Transverse colon (tissue), 4 donors: ENCODE results near the gene FOXL3. TPM values are rescaled to one million over a fixed set of nuclear protein-coding genes. Genes with fewer than 3 reads are reported as not detected.

Experiments used
- DNase-seq: peaks from one replicate; pipeline ENCODE4 v3.0.0-alpha.2; 2019
- H3K27ac ChIP-seq, 4 donors: fragments of 200-600 bp; sonication (generic); 2 replicates each; pipeline ENCODE4 v1.5.1; 2016 to 2018; ENCODE audit warnings: inconsistent platforms in 4 of 4
- H3K27me3 ChIP-seq: fragments of 200-600 bp; sonication (generic); 2 replicates; pipeline ENCODE4 v1.5.1; 2017; ENCODE audit warnings: inconsistent platforms
- H3K36me3 ChIP-seq, 4 donors: fragments of 200-600 bp; sonication (generic); 2 replicates each; pipeline ENCODE4 v1.5.1; 2017 to 2019; ENCODE audit warnings: inconsistent platforms in 4 of 4
- H3K4me1 ChIP-seq, 4 donors: fragments of 200-600 bp; sonication (generic); 2 replicates each; pipeline ENCODE4 v1.5.1; 2017 to 2020; ENCODE audit warnings: inconsistent platforms in 4 of 4
- H3K4me3 ChIP-seq, 4 donors: fragments of 200-600 bp; sonication (generic); 1 replicate in 1 of 4; 2 replicates in 3 of 4; pipeline versions ENCODE4 v1.5.1 to v1.6.1; 2017 to 2019; ENCODE audit warnings: inconsistent platforms in 4 of 4
- H3K9me3 ChIP-seq, 2 donors: fragments of 200-600 bp; sonication (generic); 2 replicates each; pipeline ENCODE4 v1.5.1; 2017 to 2019; ENCODE audit warnings: inconsistent platforms in 2 of 2
- CTCF ChIP-seq, 5 experiments: fragments of 200-600 bp in 3 of 5; fragments of 450-650 bp in 2 of 5; sonication (generic) in 3 of 5; IDR thresholded peaks; 1 replicate in 2 of 5; 2 replicates in 3 of 5; pipeline ENCODE4 v1.5.1; 2016 to 2017; ENCODE audit warnings: antibody characterized with exemption in 5 of 5, inconsistent platforms in 3 of 5, mild to moderate bottlenecking in 2 of 5, moderate library complexity in 1 of 5
- EP300 ChIP-seq: sonication (generic); formaldehyde crosslinking; IDR thresholded peaks from one replicate; pipeline ENCODE4 v1.6.1; 2017; ENCODE audit warnings: antibody characterized with exemption, low read depth
- POLR2A ChIP-seq: fragments of 450-650 bp; IDR thresholded peaks from one replicate; pipeline ENCODE4 v1.6.1; 2016; ENCODE audit warnings: antibody characterized with exemption, mild to moderate bottlenecking, moderate library complexity
- POLR2AphosphoS5 ChIP-seq, 3 donors: sonication (generic); formaldehyde crosslinking; IDR thresholded peaks; one replicate each; pipeline ENCODE4 v1.6.1; 2016; ENCODE audit warnings: antibody characterized with exemption in 3 of 3
- WGBS, 2 donors: methylation state at CpG; one replicate each; pipeline ENCODE4 v1.1.5; 2018; ENCODE audit warnings: low coverage in 1 of 2; 5-methylcytosine and 5-hydroxymethylcytosine counted together
- in situ Hi-C, 4 donors: fragments of 200-750 bp; cut with MboI; loops; one replicate each; pipeline versions ENCODE4 v1.15.0 to v1.15.1; 2017; ENCODE audit warnings: low sequenced_read_pairs in 3 of 4, low pct_ligation_motif_present in 1 of 4, low pct_unique_long_range_greater_than_20kb in 1 of 4
- intact Hi-C: fragments of 100-400 bp; cut with DNase I; formaldehyde crosslinking; loops from one replicate; pipeline ENCODE4 v1.15.1; 2023; ENCODE audit warnings: low total_unique reads
- total RNA-seq, 4 donors: library from RNA; depleted of rRNA; stranded (reverse); fragments of >200 nt; gene quantifications; one replicate each; pipeline ENCODE4 v1.1.0, GENCODE V29; 2016

FOXL3 gene
- total RNA-seq, 4 donors from 2014 or later = not detected

- 71 to 89% methylated on average over 6 to 22 of the region's 22 CpGs for WGBS, 2 donors
- no peak for TF ChIP-seq POLR2AphosphoS5 (IDR thresholded peaks at IDR 0.05)
- no peak for TF ChIP-seq POLR2A
- no peak for TF ChIP-seq EP300
- no peak for TF ChIP-seq CTCF (IDR thresholded peaks at IDR 0.05)
- Histone ChIP-seq H3K27ac (no peak overlapping the region), H3K36me3 (peaks cover 0 to 6% (median 0%) of the 10 kb centered on the region in 4 donors), H3K4me3 (no peak overlapping the region), H3K9me3 (no peaks in the 10 kb centered on the region), H3K27me3 (no peaks in the 10 kb centered on the region), H3K4me1 (peaks cover 0 to 8% (median 0%) of the 10 kb centered on the region in 4 donors)
- in situ Hi-C loops (no loop called here), intact Hi-C loops (no loop called here)
- DNase-seq = no peak
Measured at GRCh38 chr7:244974-245373, 45.0 kb upstream of the FOXL3 start.

- TF ChIP-seq EP300 = no peak
- no peak for TF ChIP-seq POLR2A
- no peak for TF ChIP-seq POLR2AphosphoS5 (IDR thresholded peaks at IDR 0.05)
- TF ChIP-seq CTCF (IDR thresholded peaks at IDR 0.05) = no peak
- Histone ChIP-seq H3K27ac (no peak overlapping the region), H3K4me1 (peaks cover 0 to 6% (median 0%) of the 10 kb centered on the region in 4 donors), H3K27me3 (no peaks in the 10 kb centered on the region), H3K9me3 (no peaks in the 10 kb centered on the region), H3K36me3 (peaks cover 0 to 6% (median 0%) of the 10 kb centered on the region in 4 donors), H3K4me3 (no peak overlapping the region)
- WGBS, 2 donors = 92% methylated on average over 32 of the region's 36 CpGs; no CpG with 5 or more reads in 1 of the 2 donors
- intact Hi-C loops (no loop called here), in situ Hi-C loops (no loop called here)
- no peak for DNase-seq
Measured at GRCh38 chr7:245574-246295, 44.2 kb upstream of the FOXL3 start.

- intact Hi-C loops (no loop called here), in situ Hi-C loops (no loop called here)
- WGBS, 2 donors = 88 to 93% methylated on average over 14 to 21 of the region's 22 CpGs
- DNase-seq = no peak
- TF ChIP-seq EP300 (no peak), CTCF (IDR thresholded peaks at IDR 0.05) (no peak), POLR2A (no peak), POLR2AphosphoS5 (IDR thresholded peaks at IDR 0.05) (no peak)
- H3K36me3 ChIP-seq = peaks cover 0 to 6% (median 0%) of the 10 kb centered on the region in 4 donors
- no peaks in the 10 kb centered on the region for H3K9me3 ChIP-seq
- H3K27ac ChIP-seq = no peak overlapping the region
- no peak overlapping the region for H3K4me3 ChIP-seq
- H3K4me1 ChIP-seq = peaks cover 0 to 4% (median 0%) of the 10 kb centered on the region in 4 donors
- H3K27me3 ChIP-seq = no peaks in the 10 kb centered on the region
Measured at GRCh38 chr7:246451-246850, 43.5 kb upstream of the FOXL3 start.

- peaks cover 0 to 4% (median 0%) of the 10 kb centered on the region in 4 donors for H3K4me1 ChIP-seq
- TF ChIP-seq POLR2A = no peak
- TF ChIP-seq EP300 = no peak
- no peak for TF ChIP-seq POLR2AphosphoS5 (IDR thresholded peaks at IDR 0.05)
- no peak for TF ChIP-seq CTCF (IDR thresholded peaks at IDR 0.05)
- DNase-seq = no peak
- intact Hi-C loops = no loop called here
- H3K9me3 ChIP-seq = no peaks in the 10 kb centered on the region
- no peaks in the 10 kb centered on the region for H3K27me3 ChIP-seq
- peaks cover 0 to 6% (median 0%) of the 10 kb centered on the region in 4 donors for H3K36me3 ChIP-seq
- in situ Hi-C loops = no loop called here
- no peak overlapping the region for H3K4me3 ChIP-seq
- 81 to 100% methylated on average over 1 to 8 of the region's 12 CpGs for WGBS, 2 donors
- no peak overlapping the region for H3K27ac ChIP-seq
Measured at GRCh38 chr7:247181-247580, 42.8 kb upstream of the FOXL3 start.
